ENCODE data around the gene FADS3.

- TF ChIP-seq POLR2A (IDR thresholded peaks at IDR 0.05) (no peak), CTCF (IDR thresholded peaks at IDR 0.05) (no peak)
Observed at GRCh38 chr11:61866231-61866957, 25.0 kb downstream of the FADS3 start.
